Tibial artery (tissue), 4 donors: ENCODE measurements around the gene CRAT.

ENCODE experiments used
- DNase-seq, 2 donors: peaks; one replicate each; pipeline ENCODE4 v3.0.0-alpha.2; 2019
- H3K27ac ChIP-seq, 2 donors: fragments of 200-600 bp; sonication (generic) in 1 of 2; 1 replicate in 1 of 2; 2 replicates in 1 of 2; pipeline ENCODE4 v1.5.1; 2018 to 2019; ENCODE audit warnings: mild to moderate bottlenecking in 1 of 2
- H3K27me3 ChIP-seq, 2 donors: fragments of 200-600 bp; sonication (generic) in 1 of 2; one replicate each; pipeline versions ENCODE4 v1.5.1 to v1.6.0; 2016 to 2019
- H3K36me3 ChIP-seq, 3 donors: fragments of 200-600 bp; sonication (generic) in 2 of 3; one replicate each; pipeline ENCODE4 v1.5.1; 2016 to 2019; ENCODE audit warnings: mild to moderate bottlenecking in 2 of 3
- H3K4me1 ChIP-seq, 4 donors: fragments of 200-600 bp; sonication (generic) in 2 of 4; 1 replicate in 3 of 4; 2 replicates in 1 of 4; pipeline ENCODE4 v1.5.1; 2016 to 2019
- H3K4me3 ChIP-seq, 2 donors: fragments of 200-600 bp; sonication (generic) in 1 of 2; 1 replicate in 1 of 2; 2 replicates in 1 of 2; pipeline ENCODE4 v1.5.1; 2018 to 2019; ENCODE audit warnings: mild to moderate bottlenecking in 2 of 2
- H3K9me3 ChIP-seq, 3 donors: fragments of 200-600 bp; sonication (generic) in 1 of 3; one replicate each; pipeline ENCODE4 v1.5.1; 2016 to 2019
- intact Hi-C: fragments of 100-400 bp; cut with DNase I; formaldehyde crosslinking; loops from one replicate; pipeline ENCODE4 v1.15.0; 2023; ENCODE audit warnings: low total_unique reads
- TF ChIP-seq, protein P1 (sequence below), 2 experiments: fragments of 200-600 bp in 1 of 2; fragments of 450-650 bp in 1 of 2; IDR thresholded peaks; one replicate each; pipeline ENCODE4 v1.5.1; 2017 to 2019; ENCODE audit warnings: antibody characterized with exemption in 2 of 2, mild to moderate bottlenecking in 1 of 2, moderate library complexity in 1 of 2

Gene CRAT

GRCh38 chr9:129107651-129108050 lies 2.9 kb downstream of the CRAT start:
- Histone ChIP-seq H3K4me1 (peaks cover 0 to 34% (median 23%) of the 10 kb centered on the region in 4 donors), H3K27ac (no peak overlapping the region), H3K27me3 (no peaks in the 10 kb centered on the region), H3K9me3 (no peaks in the 10 kb centered on the region), H3K36me3 (peaks cover 5 to 52% (median 26%) of the 10 kb centered on the region in 3 donors), H3K4me3 (no peak overlapping the region)
- DNase-seq, result no peak
- TF ChIP-seq, protein P1, sequence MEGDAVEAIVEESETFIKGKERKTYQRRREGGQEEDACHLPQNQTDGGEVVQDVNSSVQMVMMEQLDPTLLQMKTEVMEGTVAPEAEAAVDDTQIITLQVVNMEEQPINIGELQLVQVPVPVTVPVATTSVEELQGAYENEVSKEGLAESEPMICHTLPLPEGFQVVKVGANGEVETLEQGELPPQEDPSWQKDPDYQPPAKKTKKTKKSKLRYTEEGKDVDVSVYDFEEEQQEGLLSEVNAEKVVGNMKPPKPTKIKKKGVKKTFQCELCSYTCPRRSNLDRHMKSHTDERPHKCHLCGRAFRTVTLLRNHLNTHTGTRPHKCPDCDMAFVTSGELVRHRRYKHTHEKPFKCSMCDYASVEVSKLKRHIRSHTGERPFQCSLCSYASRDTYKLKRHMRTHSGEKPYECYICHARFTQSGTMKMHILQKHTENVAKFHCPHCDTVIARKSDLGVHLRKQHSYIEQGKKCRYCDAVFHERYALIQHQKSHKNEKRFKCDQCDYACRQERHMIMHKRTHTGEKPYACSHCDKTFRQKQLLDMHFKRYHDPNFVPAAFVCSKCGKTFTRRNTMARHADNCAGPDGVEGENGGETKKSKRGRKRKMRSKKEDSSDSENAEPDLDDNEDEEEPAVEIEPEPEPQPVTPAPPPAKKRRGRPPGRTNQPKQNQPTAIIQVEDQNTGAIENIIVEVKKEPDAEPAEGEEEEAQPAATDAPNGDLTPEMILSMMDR (IDR thresholded peaks at IDR 0.05), result no peak
- intact Hi-C loops, result no loop called here

DNA sequence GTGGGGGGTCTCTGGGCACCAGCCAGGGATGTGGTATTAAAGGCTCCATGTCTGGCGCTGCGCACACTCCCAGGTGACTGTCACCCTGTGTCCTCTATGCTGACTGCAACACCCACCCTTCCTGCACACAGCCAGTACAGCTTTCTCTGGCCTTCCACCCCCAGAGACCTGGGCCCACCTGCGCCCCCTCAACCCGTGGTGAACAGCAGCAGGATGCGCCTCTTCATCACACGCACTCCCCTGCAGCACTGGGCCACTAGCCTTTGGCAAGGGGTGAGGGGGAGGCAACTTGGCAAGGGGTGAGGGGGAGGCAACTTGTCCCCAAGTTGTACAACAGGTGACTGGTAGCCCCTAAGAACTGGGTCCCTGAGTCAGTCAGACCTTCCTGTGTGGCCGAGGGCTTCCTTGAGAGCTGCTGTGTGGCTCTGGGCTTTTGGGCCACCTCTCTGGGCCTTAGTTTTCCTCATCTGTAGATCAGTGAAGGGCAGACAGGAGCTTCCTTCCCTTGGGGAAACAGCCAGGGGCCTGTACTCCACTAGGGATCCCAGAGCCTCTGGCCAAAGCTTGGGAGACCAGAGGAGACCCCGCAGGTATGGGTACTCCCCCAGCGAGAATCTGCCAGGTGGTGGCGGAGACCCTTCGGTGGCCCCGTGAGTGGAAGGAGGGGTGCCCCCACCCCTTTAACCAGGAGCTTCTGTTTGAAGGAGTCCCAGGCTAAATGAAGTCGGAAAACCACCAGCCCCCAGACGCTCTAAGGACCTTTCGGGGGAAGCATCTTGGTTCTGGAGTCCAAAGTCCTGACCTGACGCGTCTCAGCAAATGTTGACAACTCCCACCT lies 4.5 kb downstream of the CRAT start:
- peaks cover 5 to 67% (median 29%) of the 10 kb centered on the region in 3 donors for H3K36me3 ChIP-seq
- H3K27me3 ChIP-seq, result no peaks in the 10 kb centered on the region
- H3K27ac ChIP-seq, result no peak overlapping the region
- H3K9me3 ChIP-seq, result no peaks in the 10 kb centered on the region
- peaks cover 0 to 27% (median 16%) of the 10 kb centered on the region in 4 donors for H3K4me1 ChIP-seq
- DNase-seq, result no peak
- TF ChIP-seq, protein P1 (IDR thresholded peaks at IDR 0.05), result no peak
- no peak overlapping the region for H3K4me3 ChIP-seq
- intact Hi-C loops, result no loop called here

- Histone ChIP-seq H3K27me3 (no peaks in the 10 kb centered on the region), H3K9me3 (no peaks in the 10 kb centered on the region), H3K27ac (no peak overlapping the region), H3K36me3 (peaks cover 5 to 83% (median 36%) of the 10 kb centered on the region in 3 donors), H3K4me1 (peaks cover 0 to 11% (median 7%) of the 10 kb centered on the region in 4 donors), H3K4me3 (no peak overlapping the region)
- TF ChIP-seq, protein P1 (IDR thresholded peaks at IDR 0.05), result no peak
- intact Hi-C loops, result no loop called here
- DNase-seq, result no peak
Measured at GRCh38 chr9:129104051-129104450, 6.5 kb downstream of the CRAT start.

DNA sequence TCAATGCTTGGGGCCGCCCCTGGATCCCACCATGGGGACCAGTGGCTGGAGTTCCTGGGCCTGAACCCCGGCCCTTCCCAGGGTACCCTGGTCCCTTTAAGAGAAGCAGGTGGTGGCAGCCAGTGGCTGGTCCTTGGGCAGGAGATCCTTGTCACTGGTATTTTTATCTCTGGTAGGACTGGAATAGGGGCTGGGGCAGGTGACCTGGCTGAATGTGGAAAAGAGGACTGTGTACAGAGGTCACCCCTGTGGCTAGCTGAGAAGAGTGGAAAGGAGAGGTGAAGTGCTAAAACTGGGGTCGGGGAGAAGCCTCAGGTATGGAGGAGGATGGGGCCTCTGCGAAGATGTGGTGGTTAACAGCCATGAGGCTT lies 7.0 kb downstream of the CRAT start:
- Histone ChIP-seq H3K9me3 (no peaks in the 10 kb centered on the region), H3K4me3 (no peak overlapping the region), H3K27ac (no peak overlapping the region)

GRCh38 chr9:129102791-129103594 lies 7.6 kb downstream of the CRAT start:
- Histone ChIP-seq H3K27me3 (no peaks in the 10 kb centered on the region), H3K27ac (no peak overlapping the region), H3K4me1 (peaks cover 0 to under 1% (median under 1%) of the 10 kb centered on the region in 4 donors), H3K9me3 (no peaks in the 10 kb centered on the region), H3K36me3 (peaks cover 12 to 86% (median 41%) of the 10 kb centered on the region in 3 donors), H3K4me3 (no peak overlapping the region)
- intact Hi-C loops, result no loop called here
- no peak for DNase-seq
- TF ChIP-seq, protein P1 (IDR thresholded peaks at IDR 0.05), result peak; percentile 16 to 34

More for the DNA sequence above, 7.0 kb downstream of the CRAT start:
- DNase-seq, result no peak
- Histone ChIP-seq H3K4me1 (peaks cover 0 to 7% (median 3%) of the 10 kb centered on the region in 4 donors), H3K36me3 (peaks cover 6 to 86% (median 36%) of the 10 kb centered on the region in 3 donors), H3K27me3 (no peaks in the 10 kb centered on the region)
- TF ChIP-seq, protein P1 (IDR thresholded peaks at IDR 0.05), result no peak
- intact Hi-C loops, result no loop called here
